ENCODE data around the gene LIN28B. TPM values are rescaled to one million over a fixed set of nuclear protein-coding genes. Genes with fewer than 3 reads are reported as not detected.

The LIN28B gene
- total RNA-seq, 2 experiments from 2014 or later: not detected

DNA sequence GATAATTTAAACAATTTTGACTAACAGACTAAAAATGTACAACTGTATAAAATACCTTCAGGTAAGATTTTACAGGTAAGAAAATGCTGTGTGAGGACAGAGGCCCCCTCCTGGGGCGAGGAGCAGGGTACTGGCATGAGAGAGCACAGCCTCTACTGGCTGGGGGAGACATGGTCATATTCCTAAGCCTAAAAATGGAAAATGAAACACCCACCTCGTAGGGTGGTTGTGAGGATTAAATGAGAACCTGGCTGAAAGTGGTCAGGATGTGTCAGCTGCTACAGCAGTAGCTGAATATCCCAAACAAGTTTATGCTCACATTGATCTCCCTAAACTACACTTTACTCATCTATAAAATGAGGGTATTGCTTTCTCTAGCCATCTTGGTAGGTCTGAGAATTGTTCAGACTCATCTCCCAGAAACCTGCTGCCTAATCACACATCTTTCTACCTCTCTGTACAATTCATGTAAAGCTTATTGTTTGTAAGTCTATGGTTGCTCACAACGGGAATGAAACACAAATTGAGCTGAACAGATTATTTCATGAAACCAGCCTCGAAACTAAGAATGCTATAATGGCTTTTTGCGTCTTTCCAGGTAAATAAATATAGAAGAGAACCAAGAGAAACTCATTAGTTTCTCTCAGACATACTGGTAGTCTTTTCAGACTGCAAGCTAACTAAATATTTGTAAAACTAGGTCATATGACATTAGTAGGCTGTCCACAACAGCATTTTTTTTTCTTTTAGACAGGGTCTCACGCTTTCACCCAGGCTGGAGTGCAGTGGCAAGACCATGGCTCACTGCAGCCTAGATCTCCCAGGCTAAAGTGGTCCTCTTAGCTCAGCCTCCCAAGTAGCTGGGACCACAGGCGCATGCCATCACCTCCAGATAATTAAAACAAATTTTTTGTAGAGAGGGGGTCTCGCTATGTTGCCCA, 153.3 kb downstream of the LIN28B start:
- intact Hi-C loops (cut with micrococcal nuclease): no loop called here
- Mint-ChIP-seq H3K4me1 (ENCODE audit: low read depth) (no peaks in the 10 kb centered on the region), H3K27me3 (ENCODE audit: low read depth) (peaks cover 9% of the 10 kb centered on the region), H3K4me3 (no peak overlapping the region), H3K9me3 (no peaks in the 10 kb centered on the region), H3K36me3 (ENCODE audit: low read depth) (no peaks in the 10 kb centered on the region), H3K27ac (no peak overlapping the region)
- CTCF ChIA-PET: interaction anchor here (1.0 to 1.3 kb wide), 2 partner anchors 22 to 39 kb away, joined by 3 to 4 read pairs; no protein-coding TSS in a partner anchor
- no peak for DNase-seq

DNA sequence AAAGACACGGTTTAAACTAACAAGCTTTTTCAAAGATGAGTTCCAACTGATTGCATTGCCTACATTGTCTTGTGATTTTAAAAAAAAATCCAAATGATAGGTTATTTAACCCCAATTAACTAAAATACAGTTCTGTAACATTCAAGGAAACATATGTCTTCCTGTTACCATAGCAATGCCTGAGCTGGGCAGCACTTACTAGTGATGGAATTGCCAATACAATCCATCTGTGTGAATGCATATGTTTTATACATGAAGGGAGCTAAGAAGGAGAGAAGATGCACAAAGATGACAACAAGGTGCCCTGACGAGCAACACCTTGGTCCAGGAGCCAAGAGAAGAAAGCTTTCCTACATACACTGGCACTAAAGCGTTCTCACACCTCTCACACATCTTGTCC, 154.2 kb downstream of the LIN28B start:
- no peaks in the 10 kb centered on the region for H3K4me1 Mint-ChIP-seq (ENCODE audit: low read depth)
- intact Hi-C loops (cut with micrococcal nuclease): no loop called here
- no peak overlapping the region for H3K27ac Mint-ChIP-seq
- H3K27me3 Mint-ChIP-seq (ENCODE audit: low read depth): peaks cover 13% of the 10 kb centered on the region
- H3K9me3 Mint-ChIP-seq: no peaks in the 10 kb centered on the region
- H3K4me3 Mint-ChIP-seq: no peak overlapping the region
- DNase-seq: no peak
- H3K36me3 Mint-ChIP-seq (ENCODE audit: low read depth): no peaks in the 10 kb centered on the region
- CTCF ChIA-PET: interaction anchor here (1.0 to 1.3 kb wide), 2 partner anchors 23 to 38 kb away, joined by 3 to 4 read pairs; no protein-coding TSS in a partner anchor

DNA sequence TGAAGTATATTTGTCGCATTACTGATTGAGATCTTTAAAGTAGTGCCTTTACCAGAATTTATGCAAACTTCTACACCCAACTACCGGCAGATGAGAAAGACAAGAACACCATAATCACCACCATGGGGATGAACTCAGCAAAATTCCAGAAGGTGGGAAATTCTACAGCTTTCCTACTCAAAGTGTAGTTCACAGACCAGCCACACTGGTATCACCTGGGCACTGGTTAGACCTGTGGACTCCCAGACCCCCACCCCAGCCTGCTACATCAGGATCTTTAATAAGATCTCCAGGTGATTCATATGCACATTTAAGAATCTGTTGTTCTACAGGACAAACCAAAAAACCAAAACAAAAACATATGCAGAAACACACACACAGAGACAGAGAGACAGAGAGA, 155.0 kb downstream of the LIN28B start:
- no peaks in the 10 kb centered on the region for H3K9me3 Mint-ChIP-seq
- H3K27me3 Mint-ChIP-seq (ENCODE audit: low read depth): peaks cover 18% of the 10 kb centered on the region
- no peak for DNase-seq
- intact Hi-C loops (cut with micrococcal nuclease): no loop called here
- H3K36me3 Mint-ChIP-seq (ENCODE audit: low read depth): no peaks in the 10 kb centered on the region
- H3K4me3 Mint-ChIP-seq: no peak overlapping the region
- H3K4me1 Mint-ChIP-seq (ENCODE audit: low read depth): no peaks in the 10 kb centered on the region
- CTCF ChIA-PET: interaction anchor here (0.5 to 1.3 kb wide), 2 partner anchors 24 to 112 kb away, joined by 3 to 4 read pairs; no protein-coding TSS in a partner anchor
- H3K27ac Mint-ChIP-seq: no peak overlapping the region

DNA sequence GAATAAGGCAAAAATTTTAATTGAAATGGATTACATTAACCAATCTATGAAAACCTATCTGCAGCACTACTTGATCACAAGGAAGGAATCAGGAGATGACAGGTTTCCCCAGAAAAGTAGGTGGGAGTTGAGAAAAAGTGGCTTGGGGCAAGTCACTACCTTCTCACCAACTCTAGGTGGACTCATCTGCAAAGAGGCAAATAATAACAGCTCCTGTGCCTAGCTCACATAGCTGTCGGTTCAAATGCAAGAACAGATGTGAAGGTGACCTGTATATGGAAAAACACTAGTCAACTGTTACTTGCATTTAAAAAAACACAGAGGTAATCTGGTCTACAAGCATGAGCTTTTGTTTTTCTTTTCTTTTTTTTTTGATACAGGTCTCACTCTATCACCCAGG, 155.7 kb downstream of the LIN28B start:
- no peaks in the 10 kb centered on the region for H3K9me3 Mint-ChIP-seq
- H3K27me3 Mint-ChIP-seq (ENCODE audit: low read depth): peaks cover 25% of the 10 kb centered on the region
- CTCF ChIA-PET: interaction anchor here (0.7 to 1.3 kb wide), 2 partner anchors 25 to 36 kb away, joined by 3 to 4 read pairs; no protein-coding TSS in a partner anchor
- no peak for DNase-seq
- intact Hi-C loops (cut with micrococcal nuclease): no loop called here
- H3K4me1 Mint-ChIP-seq (ENCODE audit: low read depth): no peaks in the 10 kb centered on the region
- no peak overlapping the region for H3K4me3 Mint-ChIP-seq
- no peak overlapping the region for H3K27ac Mint-ChIP-seq
- H3K36me3 Mint-ChIP-seq (ENCODE audit: low read depth): no peaks in the 10 kb centered on the region

DNA sequence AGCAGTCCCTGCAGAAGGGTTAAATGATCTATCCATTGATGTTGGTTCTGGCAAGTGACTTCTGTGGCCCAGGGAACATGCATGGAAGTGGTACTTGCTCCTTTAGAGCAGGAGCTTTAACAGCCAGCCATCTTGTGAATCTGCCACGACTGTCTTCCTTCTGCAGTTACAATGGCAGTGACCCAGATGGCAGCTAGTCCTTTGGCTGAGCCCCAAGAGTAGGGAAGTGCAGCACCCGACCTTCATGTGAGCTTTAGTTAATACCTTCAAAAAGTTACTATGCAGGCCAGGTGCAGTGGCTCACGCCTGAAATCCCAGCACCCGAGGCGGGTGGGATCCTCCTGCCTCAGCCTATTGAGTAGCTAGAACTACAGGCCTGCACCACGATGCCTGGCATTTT, 156.5 kb downstream of the LIN28B start:
- Mint-ChIP-seq H3K9me3 (no peaks in the 10 kb centered on the region), H3K4me1 (ENCODE audit: low read depth) (no peaks in the 10 kb centered on the region), H3K27ac (no peak overlapping the region), H3K4me3 (no peak overlapping the region), H3K27me3 (ENCODE audit: low read depth) (peaks cover 28% of the 10 kb centered on the region), H3K36me3 (ENCODE audit: low read depth) (no peaks in the 10 kb centered on the region)
- CTCF ChIA-PET: interaction anchor here (0.7 kb wide), 1 partner anchor 36 kb away, joined by 3 read pairs; no protein-coding TSS in a partner anchor
- no peak for DNase-seq
- intact Hi-C loops (cut with micrococcal nuclease): no loop called here

DNA sequence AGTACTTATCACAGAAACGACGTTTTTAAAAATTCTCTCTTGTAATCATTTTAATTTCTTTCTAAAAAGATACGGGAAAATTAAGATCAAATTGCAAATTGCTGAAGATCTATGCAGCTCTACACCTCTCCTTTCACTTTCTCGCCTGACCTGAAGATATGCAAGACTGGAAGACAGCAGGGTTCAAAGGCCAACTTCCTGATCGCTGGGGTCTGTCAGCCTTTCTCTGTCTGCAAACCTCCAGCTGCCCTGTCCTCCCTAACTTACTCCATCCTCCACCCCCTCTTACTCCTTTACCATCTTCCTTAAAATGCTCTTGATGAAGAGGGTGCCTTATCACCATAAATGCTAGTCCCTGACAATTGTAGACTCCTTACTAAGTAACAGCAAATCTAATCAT, 159.2 kb downstream of the LIN28B start:
- H3K36me3 Mint-ChIP-seq (ENCODE audit: low read depth): no peaks in the 10 kb centered on the region
- H3K27ac Mint-ChIP-seq: no peak overlapping the region
- H3K4me3 Mint-ChIP-seq: no peak overlapping the region
- no peak for DNase-seq
- CTCF ChIA-PET: interaction anchor here (2.6 kb wide), 1 partner anchor 28 kb away, joined by 6 read pairs; no protein-coding TSS in a partner anchor
- H3K4me1 Mint-ChIP-seq (ENCODE audit: low read depth): no peaks in the 10 kb centered on the region
- intact Hi-C loops (cut with micrococcal nuclease): no loop called here
- peaks cover 26% of the 10 kb centered on the region for H3K27me3 Mint-ChIP-seq (ENCODE audit: low read depth)
- no peaks in the 10 kb centered on the region for H3K9me3 Mint-ChIP-seq

DNA sequence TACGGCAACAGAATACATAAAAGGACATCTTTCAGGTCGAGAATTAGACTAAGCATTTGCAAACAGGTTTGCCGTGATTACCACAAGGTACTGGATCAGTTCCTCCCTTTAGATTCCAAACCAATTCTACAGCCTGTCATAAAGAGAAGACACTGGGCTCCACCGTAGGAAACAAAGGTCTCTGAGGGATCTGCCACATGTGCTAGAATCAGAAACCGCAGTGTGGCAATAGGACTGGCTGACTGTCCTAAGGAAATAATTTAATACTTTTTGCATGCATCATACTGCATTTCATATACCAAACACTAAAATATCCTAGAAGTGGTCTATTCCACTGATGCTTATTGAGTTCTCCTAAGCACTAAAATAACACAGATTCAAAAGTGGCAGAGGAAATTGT, 163.7 kb downstream of the LIN28B start:
- no peak for DNase-seq
- intact Hi-C loops (cut with micrococcal nuclease): no loop called here
- Mint-ChIP-seq H3K27ac (no peak overlapping the region), H3K4me1 (ENCODE audit: low read depth) (no peaks in the 10 kb centered on the region), H3K36me3 (ENCODE audit: low read depth) (no peaks in the 10 kb centered on the region), H3K9me3 (no peaks in the 10 kb centered on the region), H3K4me3 (no peak overlapping the region), H3K27me3 (ENCODE audit: low read depth) (peaks cover 17% of the 10 kb centered on the region)
- CTCF ChIA-PET: interaction anchor here (0.7 kb wide), 1 partner anchor 90 kb away, joined by 3 read pairs; no protein-coding TSS in a partner anchor

DNA sequence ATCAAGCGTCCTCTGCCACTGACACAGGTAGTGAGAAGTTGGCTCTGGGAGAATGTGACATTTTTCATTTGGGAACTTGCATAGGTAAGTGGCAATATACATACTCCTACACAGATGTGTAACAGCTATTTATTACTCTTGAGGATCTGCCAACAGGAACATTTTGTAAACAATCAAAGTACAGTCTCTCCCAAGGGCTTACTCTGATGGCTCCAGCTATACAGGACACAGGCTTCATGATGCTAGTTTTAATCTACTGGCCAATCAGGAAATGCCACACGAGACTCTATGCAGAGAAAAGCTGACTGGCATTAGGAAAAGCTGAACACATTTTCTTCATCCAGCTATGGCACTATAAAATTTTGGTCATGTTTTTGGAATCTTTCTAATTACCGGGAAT, 165.1 kb downstream of the LIN28B start:
- CTCF ChIA-PET: no interaction called here
- DNase-seq: no peak
- Mint-ChIP-seq H3K4me1 (ENCODE audit: low read depth) (no peaks in the 10 kb centered on the region), H3K4me3 (no peak overlapping the region), H3K36me3 (ENCODE audit: low read depth) (no peaks in the 10 kb centered on the region), H3K27me3 (ENCODE audit: low read depth) (peaks cover 10% of the 10 kb centered on the region), H3K9me3 (no peaks in the 10 kb centered on the region), H3K27ac (no peak overlapping the region)
- intact Hi-C loops (cut with micrococcal nuclease): no loop called here

DNA sequence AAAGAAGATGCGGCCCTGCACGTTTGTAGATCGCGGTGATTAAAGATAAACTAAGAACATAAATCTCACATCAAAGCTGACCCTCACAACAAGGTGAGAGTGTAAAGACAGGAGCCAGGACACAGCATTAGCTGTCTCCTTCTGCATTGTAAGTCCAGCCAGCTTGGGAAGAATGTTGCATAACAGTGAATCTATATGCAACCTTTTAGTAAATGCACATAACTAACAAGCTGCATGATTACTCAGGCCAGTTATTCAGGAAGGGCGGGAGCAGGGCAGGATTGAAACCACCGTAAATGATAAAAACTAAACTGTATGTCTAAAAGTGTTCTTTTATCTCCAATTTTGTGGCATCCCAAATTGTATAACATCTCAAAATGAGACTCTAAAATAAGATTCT, 165.8 kb downstream of the LIN28B start:
- Mint-ChIP-seq H3K4me3 (no peak overlapping the region), H3K27me3 (ENCODE audit: low read depth) (peaks cover 4% of the 10 kb centered on the region), H3K36me3 (ENCODE audit: low read depth) (no peaks in the 10 kb centered on the region), H3K9me3 (no peaks in the 10 kb centered on the region), H3K4me1 (ENCODE audit: low read depth) (no peaks in the 10 kb centered on the region), H3K27ac (no peak overlapping the region)
- no peak for DNase-seq
- intact Hi-C loops (cut with micrococcal nuclease): no loop called here
- CTCF ChIA-PET: no interaction called here

Other genes with a start within 250 kb of the LIN28B start
- 10 to 100 TPM; 11.7 to 12.6 TPM for gene HACE1, start 97.2 kb upstream of the LIN28B start, total RNA-seq
- gene POPDC3, start 222.9 kb downstream of the LIN28B start, total RNA-seq: not detected